ENCODE measurements around the gene C1orf94.

Gene C1orf94

DNA sequence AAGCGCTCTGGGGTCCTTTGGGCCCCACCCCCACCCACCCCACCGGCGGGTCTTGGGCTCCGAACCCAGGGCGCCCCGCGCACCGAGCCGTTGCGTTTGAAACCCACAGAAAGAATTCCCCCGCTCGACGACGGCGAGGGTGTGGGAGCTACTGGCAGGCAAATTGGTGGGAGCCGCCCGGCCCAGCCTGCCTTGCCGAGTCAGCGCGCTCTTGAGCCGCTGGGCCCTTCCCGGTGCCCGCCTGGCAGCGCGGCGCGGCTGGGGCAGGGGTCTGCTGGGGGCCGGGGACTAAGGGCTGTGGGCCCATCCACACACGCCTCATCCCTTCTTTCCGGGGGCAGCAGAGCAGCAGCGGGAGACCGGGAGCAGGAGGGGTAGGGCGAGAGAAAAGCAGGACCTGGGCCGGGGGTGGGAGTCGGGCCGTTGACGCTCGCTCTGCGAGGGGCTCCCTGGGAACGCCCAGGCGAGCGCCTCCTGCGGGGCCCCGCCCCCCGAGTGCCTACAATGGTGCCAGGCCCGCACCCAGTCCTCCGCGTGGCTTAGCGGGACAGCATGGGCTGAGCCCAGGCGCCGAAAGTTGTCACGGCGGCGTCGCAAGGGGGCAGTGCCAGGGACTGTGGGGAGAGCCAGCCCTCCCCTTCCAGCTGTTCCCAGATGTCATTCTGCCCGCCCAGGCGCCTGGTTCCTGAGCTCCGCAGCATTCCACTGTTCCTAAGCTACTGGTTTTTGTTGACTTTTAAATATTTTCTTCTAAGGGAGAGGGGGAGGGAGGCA, at the start of gene C1orf94:
C1orf94 (plus strand) TSS at position 78 of the 774 bp plus-strand sequence. CDS start 883 bp downstream, outside the sequence.
- H3K4me3 ChIP-seq (ENCODE audit: low read depth, low read length) = no peak within 1 kb of the TSS
- DNase-seq (ENCODE audit: low read depth) = no peak

DNA sequence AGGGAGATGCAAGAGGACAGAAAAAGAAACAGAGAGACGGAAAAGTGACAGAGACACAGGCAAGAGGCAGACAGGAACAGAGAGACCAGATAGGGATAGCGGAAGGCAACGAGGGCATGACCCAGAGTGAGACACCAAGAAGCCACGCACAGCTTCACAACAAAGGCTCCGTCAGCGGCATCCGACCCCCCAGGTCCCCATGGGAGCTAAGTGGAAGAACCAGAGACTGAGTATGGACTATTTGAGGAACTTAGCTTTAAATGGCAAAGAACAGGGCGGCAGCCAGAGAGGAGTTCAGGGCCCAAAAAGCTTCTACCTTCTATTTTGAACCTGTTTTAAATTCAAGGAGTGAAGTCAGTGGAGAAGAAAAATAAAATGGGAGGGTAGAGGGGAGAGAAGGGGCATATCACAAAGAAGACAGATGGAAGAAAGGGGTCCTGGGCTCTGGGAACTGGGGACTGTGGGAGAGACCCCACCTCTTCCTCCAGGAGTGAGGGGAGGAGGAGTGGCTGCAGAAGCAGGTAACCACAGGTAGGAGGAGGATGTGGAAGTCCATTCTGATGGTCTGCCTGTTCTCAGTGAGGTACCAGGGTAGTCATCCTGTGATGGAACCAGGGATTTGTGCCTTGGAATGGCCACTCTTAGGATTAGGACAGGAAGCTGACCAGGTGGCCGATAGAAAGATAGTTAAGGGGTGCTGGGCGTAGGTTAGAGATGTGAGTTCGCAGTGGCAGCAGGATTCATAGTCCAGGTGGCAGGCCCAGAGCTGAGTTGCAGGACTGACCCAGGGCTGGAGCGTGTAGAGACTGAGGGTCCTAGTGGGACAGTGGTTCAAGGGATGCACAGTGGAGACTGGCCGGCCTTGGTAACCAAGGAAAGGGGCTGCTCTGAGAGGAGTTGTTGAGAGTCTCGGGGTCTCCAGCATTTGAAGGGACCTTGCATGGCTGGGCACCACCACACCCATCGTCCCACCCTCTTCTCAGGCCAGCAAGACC, 49.4 kb upstream of the C1orf94 start:
- no peak for DNase-seq (ENCODE audit: low read depth)
- no peak overlapping the region for H3K4me3 ChIP-seq (ENCODE audit: low read depth, low read length)

GRCh38 chr1:34128186-34128889, 48.4 kb upstream of the C1orf94 start:
- DNase-seq (ENCODE audit: low read depth) = no peak
- H3K4me3 ChIP-seq (ENCODE audit: low read depth, low read length) = no peak overlapping the region

DNA sequence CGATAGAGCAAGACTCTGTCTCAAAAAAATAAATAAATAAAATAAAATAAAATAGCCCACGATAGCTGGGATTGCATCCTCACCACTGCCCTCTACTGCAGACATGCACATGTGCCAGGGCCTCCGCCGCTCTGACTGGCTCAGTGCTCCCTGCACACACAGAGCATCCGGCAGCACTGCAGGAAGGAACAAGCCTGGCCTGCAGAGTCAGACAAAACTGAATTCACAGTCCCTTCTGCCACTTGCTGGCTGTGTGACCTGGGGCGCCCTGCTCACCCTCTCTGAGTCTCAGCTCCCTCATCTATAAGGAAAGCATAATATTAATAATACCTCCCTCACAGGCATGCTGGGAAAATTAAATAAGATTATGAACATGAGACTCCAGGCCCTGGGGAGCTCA, 47.1 kb upstream of the C1orf94 start:
- no peak overlapping the region for H3K4me3 ChIP-seq (ENCODE audit: low read depth, low read length)
- no peak for DNase-seq (ENCODE audit: low read depth)

GRCh38 chr1:34130306-34130705, 46.4 kb upstream of the C1orf94 start:
- DNase-seq (ENCODE audit: low read depth) = no peak

GRCh38 chr1:34131396-34132160, 45.1 kb upstream of the C1orf94 start:
- no peak for DNase-seq (ENCODE audit: low read depth)
- no peak overlapping the region for H3K4me3 ChIP-seq (ENCODE audit: low read depth, low read length)

More at GRCh38 chr1:34130306-34130705, 46.4 kb upstream of the C1orf94 start:
- H3K4me3 ChIP-seq (ENCODE audit: low read depth, low read length) = no peak overlapping the region

GRCh38 chr1:34132161-34132420, 44.6 kb upstream of the C1orf94 start:
- no peak for DNase-seq (ENCODE audit: low read depth)
- no peak overlapping the region for H3K4me3 ChIP-seq (ENCODE audit: low read depth, low read length)

DNA sequence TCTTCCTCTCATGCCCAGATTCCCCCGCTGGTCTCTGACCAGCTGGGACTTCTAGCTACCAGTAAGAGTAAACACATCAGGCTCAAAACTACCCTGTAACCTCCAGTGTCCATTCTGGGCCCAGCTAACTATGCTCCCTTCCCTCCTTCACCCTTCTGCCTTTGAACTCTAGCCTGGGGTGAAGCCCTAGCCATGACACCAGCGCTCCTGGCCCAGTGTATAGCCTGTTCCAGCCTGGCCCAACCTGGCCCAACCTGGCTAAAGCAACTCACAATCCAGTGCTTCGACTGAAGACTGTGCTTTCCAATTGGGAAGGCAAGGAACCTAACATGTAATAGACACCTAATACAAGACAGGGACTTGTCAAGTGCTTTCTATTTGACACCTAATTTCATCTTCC, 39.3 kb upstream of the C1orf94 start:
- DNase-seq (ENCODE audit: low read depth) = no peak
- H3K4me3 ChIP-seq (ENCODE audit: low read depth, low read length) = no peak overlapping the region

GRCh38 chr1:34140011-34140676, 36.6 kb upstream of the C1orf94 start:
- DNase-seq (ENCODE audit: low read depth) = no peak

GRCh38 chr1:34143975-34144374, 32.7 kb upstream of the C1orf94 start:
- DNase-seq (ENCODE audit: low read depth) = no peak

More at GRCh38 chr1:34140011-34140676, 36.6 kb upstream of the C1orf94 start:
- no peak overlapping the region for H3K4me3 ChIP-seq (ENCODE audit: low read depth, low read length)

GRCh38 chr1:34144766-34145165, 31.9 kb upstream of the C1orf94 start:
- no peak for DNase-seq (ENCODE audit: low read depth)
- no peak overlapping the region for H3K4me3 ChIP-seq (ENCODE audit: low read depth, low read length)

More at GRCh38 chr1:34143975-34144374, 32.7 kb upstream of the C1orf94 start:
- H3K4me3 ChIP-seq (ENCODE audit: low read depth, low read length) = no peak overlapping the region

- no peak for DNase-seq (ENCODE audit: low read depth)
- H3K4me3 ChIP-seq (ENCODE audit: low read depth, low read length) = no peak overlapping the region
Measured at GRCh38 chr1:34147301-34147700, 29.4 kb upstream of the C1orf94 start.

- H3K4me3 ChIP-seq (ENCODE audit: low read depth, low read length) = no peak overlapping the region
- DNase-seq (ENCODE audit: low read depth) = no peak
Measured at GRCh38 chr1:34149501-34149900, 27.2 kb upstream of the C1orf94 start.

GRCh38 chr1:34153246-34153645, 23.5 kb upstream of the C1orf94 start:
- H3K4me3 ChIP-seq (ENCODE audit: low read depth, low read length) = no peak overlapping the region
- no peak for DNase-seq (ENCODE audit: low read depth)

GRCh38 chr1:34155860-34156259, 20.8 kb upstream of the C1orf94 start:
- DNase-seq (ENCODE audit: low read depth) = no peak
- no peak overlapping the region for H3K4me3 ChIP-seq (ENCODE audit: low read depth, low read length)

GRCh38 chr1:34156739-34157138, 20.0 kb upstream of the C1orf94 start:
- no peak overlapping the region for H3K4me3 ChIP-seq (ENCODE audit: low read depth, low read length)

GRCh38 chr1:34162852-34163766, 13.6 kb upstream of the C1orf94 start:
- peak; percentile 40 for DNase-seq (ENCODE audit: low read depth)
- H3K4me3 ChIP-seq (ENCODE audit: low read depth, low read length) = peak overlapping the region; percentile 39

More at GRCh38 chr1:34156739-34157138, 20.0 kb upstream of the C1orf94 start:
- no peak for DNase-seq (ENCODE audit: low read depth)
